C4-2B (cell line): Measurements from ENCODE around the gene CDC42BPB.
"Not testable (repeated sequence)": the region's sequence is repeated elsewhere in the genome, so short reads cannot be mapped to it uniquely, and the experiment has no call there.

Experiments used
- H3K27ac ChIP-seq: fragments of 450-650 bp; 2 replicates; pipeline ENCODE4 v1.5.1; 2017
- ZFX ChIP-seq: fragments of 450-650 bp; IDR thresholded peaks from 2 replicates; pipeline ENCODE4 v1.6.1; 2017
- TF ChIP-seq, protein P1 (sequence below): fragments of 450-650 bp; conservative IDR thresholded peaks from 2 replicates; pipeline ENCODE4 v1.5.1; 2017; ENCODE audit warnings: mild to moderate bottlenecking

Gene CDC42BPB

DNA sequence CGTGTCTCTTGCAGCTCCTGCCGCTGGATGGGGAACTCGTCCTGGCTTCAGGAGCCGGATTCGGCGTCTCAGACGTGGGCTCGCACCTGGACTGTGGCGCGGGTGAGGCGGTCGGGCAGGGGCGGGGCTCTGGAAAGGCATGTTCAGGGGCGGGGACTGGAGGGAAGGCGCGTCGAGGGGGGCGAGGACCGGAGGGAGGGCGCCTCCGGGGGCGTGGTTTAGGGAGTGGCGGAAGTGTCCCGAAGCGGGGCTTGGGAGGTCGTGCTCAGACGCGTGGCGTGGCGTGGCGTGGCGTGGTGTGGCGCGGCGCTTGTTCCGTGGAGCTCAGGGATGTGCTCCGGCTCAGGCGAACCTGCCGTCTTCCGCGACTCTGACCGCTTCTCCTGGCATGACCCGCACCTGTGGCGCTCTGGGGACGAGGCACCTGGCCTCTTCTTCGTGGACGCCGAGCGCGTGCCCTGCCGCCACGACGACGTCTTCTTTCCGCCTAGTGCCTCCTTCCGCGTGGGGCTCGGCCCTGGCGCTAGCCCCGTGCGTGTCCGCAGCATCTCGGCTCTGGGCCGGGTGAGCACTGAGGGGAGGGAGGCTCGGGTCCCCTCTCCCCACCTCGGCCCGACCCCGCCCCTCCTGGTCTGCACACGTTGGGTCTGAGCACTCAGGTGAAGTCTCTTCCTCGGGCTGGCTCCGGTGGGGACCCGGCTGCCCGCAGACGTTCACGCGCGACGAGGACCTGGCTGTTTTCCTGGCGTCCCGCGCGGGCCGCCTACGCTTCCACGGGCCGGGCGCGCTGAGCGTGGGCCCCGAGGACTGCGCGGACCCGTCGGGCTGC lies 128.7 kb downstream of the CDC42BPB start:
- H3K27ac ChIP-seq: no peak overlapping the region
- TF ChIP-seq, protein P1, sequence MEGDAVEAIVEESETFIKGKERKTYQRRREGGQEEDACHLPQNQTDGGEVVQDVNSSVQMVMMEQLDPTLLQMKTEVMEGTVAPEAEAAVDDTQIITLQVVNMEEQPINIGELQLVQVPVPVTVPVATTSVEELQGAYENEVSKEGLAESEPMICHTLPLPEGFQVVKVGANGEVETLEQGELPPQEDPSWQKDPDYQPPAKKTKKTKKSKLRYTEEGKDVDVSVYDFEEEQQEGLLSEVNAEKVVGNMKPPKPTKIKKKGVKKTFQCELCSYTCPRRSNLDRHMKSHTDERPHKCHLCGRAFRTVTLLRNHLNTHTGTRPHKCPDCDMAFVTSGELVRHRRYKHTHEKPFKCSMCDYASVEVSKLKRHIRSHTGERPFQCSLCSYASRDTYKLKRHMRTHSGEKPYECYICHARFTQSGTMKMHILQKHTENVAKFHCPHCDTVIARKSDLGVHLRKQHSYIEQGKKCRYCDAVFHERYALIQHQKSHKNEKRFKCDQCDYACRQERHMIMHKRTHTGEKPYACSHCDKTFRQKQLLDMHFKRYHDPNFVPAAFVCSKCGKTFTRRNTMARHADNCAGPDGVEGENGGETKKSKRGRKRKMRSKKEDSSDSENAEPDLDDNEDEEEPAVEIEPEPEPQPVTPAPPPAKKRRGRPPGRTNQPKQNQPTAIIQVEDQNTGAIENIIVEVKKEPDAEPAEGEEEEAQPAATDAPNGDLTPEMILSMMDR: no peak
- no peak for TF ChIP-seq ZFX

DNA sequence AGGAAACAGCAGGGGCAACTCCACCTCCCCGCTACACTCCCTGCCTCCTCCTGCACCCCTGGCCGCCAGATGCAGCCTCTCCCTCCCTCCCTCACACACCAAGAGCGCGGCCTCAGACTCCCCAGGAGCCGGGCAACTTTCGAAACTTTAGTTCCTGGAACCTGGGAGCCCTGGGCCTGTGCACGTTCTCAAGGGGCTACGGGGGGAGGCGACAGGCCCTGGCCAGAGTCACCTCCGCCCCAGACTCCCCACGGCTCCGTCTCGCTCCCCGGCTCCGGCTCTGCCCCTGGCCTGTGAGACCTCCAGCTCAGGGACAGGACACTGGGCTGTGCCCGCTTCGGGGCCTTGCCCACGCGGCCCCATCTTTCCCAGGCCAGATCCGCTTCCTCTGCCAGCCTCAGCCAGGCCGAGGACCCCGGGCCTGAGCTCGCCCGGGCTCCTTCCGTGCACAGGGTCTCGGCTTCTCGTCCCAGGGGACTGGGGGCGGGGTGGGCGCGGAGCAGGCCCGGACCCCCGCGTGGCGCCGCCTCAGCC lies 129.4 kb downstream of the CDC42BPB start:
- no peak for TF ChIP-seq ZFX
- TF ChIP-seq, protein P1: no peak
- H3K27ac ChIP-seq: no peak overlapping the region

DNA sequence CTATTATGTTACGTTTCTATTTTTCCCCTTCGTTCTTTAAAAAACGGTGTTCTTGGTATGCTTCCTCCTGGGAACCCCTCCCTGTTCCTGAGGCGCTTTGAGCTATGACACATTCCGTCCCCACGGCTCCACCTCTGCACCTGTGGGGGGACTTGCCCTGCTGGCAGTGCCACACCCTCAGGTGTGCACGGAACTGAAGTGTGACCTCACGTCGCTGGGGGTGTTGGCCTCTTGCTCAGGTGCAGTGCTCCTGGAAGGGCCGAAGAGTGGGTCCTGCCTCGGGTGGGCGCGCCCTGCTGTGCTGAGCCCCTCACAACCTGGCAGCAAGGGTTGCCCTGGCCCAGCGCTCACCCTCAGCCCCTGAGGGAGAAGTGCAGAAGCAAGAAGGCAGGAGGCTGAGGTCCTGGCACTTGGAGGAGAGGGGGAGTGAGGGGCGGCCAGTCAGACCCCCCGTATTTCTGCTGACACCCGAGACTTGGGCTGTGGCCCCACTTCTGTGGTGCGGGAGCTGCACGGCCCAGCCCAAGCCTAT lies 129.9 kb downstream of the CDC42BPB start:
- no peak for TF ChIP-seq ZFX
- TF ChIP-seq, protein P1: no peak
- H3K27ac ChIP-seq: no peak overlapping the region

DNA sequence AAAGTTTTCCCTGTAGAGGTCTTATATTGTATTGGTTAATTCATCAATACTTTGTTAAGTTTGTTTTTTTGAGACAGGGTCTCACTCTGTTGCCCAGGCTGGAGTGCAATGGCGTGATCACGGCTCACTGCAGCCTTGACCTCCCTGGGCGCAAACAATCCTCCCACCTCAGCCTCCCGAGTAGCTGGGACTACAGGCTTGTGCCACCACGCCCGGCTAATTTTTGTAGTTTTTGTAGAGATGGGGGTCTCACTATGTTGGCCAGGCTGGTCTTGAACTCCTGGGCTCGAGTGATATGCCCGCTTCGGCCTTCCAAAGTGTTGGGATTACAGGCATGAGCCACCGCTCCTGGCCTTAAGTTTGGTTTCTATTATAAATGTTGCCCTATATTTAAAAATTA lies 130.5 kb downstream of the CDC42BPB start:
- not testable (repeated sequence) for H3K27ac ChIP-seq

DNA sequence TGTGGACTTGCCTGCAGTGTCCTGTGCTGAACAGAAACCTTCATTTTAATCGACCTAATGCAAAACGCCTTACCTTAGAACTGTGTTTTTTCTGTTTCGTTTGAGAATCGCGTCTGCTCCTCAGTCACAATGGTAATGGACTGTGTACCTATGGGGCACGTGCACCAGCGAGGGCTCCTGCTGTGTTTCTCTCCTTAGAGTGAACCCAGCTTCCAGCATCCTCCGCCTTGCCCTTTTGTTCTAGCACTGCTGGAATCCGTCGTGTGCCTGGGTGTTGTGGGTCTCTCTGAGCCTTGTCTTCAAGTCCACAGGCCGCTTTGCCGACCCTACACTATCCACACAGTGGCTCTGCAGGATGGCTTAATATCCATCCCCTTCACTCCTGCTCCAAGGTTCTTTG lies 131.2 kb downstream of the CDC42BPB start:
- TF ChIP-seq, protein P1: no peak
- no peak for TF ChIP-seq ZFX
- no peak overlapping the region for H3K27ac ChIP-seq

DNA sequence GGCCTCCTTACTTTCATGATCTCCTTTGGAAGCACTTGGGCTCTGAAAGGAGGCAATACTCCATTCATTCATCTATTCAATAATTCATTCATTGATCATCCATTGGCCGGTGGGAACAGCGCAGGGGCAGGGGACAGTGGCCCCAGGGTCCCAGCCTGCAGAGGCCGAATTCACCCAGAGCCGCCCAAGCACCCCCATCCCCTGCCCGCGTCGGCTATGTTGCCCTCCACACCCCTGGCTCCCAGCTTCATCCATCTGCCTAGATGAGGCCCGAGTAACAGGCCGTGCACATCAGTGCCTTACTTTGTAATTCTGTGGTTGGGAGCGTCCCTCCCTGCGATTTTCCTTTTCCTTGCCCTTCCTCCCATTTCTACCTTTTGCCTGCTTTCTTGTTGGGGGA lies 131.7 kb downstream of the CDC42BPB start:
- H3K27ac ChIP-seq: no peak overlapping the region
- no peak for TF ChIP-seq ZFX
- TF ChIP-seq, protein P1: no peak

DNA sequence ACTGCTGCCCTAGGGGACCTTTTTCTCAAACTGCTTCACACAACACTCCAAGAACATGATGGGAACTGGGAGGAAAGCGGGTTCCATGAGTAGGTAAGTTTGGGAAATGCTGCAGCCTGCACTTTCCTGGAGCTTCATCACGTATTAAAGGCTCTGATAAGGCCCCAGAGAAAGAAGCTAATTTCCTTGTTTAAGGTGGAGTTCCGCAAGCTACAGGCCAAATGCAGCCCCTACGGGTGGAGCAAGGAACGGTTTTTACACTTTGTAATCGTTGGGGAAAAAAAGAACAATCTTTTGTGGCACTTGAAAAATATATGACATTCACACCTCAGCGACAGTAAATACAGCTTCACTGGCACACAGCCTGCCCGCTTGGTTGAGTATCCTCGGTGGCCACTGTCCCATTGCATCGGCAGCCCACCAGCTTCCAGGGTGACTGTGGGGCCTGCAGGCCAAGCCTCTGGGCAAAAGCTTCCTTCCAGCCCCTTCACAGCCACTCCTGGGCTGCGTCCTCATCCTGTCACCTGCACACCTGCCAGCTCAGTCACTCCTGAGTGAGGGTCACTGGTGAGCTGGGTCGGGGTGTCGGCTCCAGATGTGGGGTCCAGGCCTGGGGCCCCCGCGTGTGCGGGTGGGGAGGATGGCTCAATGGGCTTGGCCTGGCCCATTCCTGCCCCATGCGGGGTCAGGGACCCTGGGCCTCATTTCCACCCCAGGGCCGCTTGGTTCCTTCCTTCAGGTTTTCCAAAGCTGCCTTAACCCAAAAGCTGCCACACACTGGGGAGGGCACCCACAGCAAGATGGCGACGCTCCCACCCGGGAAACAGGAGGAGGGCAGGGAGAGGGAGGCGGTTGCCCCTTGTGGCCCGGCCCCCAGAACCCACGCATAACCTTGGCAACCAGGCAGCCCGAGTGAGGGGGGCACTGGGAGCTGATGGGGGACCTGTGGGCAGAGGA lies 132.4 kb downstream of the CDC42BPB start:
- TF ChIP-seq, protein P1: no peak
- no peak overlapping the region for H3K27ac ChIP-seq
